ENCODE data around the gene ASS1. TPM values are rescaled to one million over a fixed set of nuclear protein-coding genes. Genes with fewer than 3 reads are reported as not detected.

The ASS1 gene
- total RNA-seq, 1 donor from 2014 or later = 22.5 TPM

- Histone ChIP-seq H3K4me2 (no peak overlapping the region), H3K9me3 (ENCODE audit: low read depth) (no peaks in the 10 kb centered on the region), H3K27me3 (peaks cover 2% of the 10 kb centered on the region), H3K79me2 (ENCODE audit: low read depth) (no peaks in the 10 kb centered on the region), H3K4me3 (no peak overlapping the region), H3K27ac (no peak overlapping the region), H3F3A (ENCODE audit: low read depth) (no peaks in the 10 kb centered on the region), H2AFZ (replicated peaks) (no peak overlapping the region), H4K20me1 (ENCODE audit: low read depth) (no peaks in the 10 kb centered on the region), H3K36me3 (no peaks in the 10 kb centered on the region), H3K9ac (no peak overlapping the region), H3K4me1 (peaks cover 11% of the 10 kb centered on the region)
- no peak for DNase-seq (ENCODE audit: low spot score)
- Mint-ChIP-seq H3K9me3 (no peaks in the 10 kb centered on the region), H3K4me1 (peaks cover 19% of the 10 kb centered on the region), H3K27ac (peak overlapping the region; percentile 12), H3K4me3 (peak overlapping the region; percentile 54), H3K27me3 (ENCODE audit: insufficient read depth, low read depth) (peaks cover 16% of the 10 kb centered on the region), H3K36me3 (no peaks in the 10 kb centered on the region)
- no peak for TF ChIP-seq EZH2 (IDR thresholded peaks at IDR 0.05)
- no peak for TF ChIP-seq CTCF (IDR thresholded peaks at IDR 0.05)
- no peak for TF ChIP-seq EZH2phosphoT487 (IDR thresholded peaks at IDR 0.05)
Observed at GRCh38 chr9:130426883-130427282, 17.9 kb upstream of the ASS1 start.

- H3K9me3 ChIP-seq (ENCODE audit: low read depth) = no peaks in the 10 kb centered on the region
- no peaks in the 10 kb centered on the region for H4K20me1 ChIP-seq (ENCODE audit: low read depth)
- H3K9ac ChIP-seq = no peak overlapping the region
- TF ChIP-seq EZH2 (IDR thresholded peaks at IDR 0.05) (no peak), CTCF (IDR thresholded peaks at IDR 0.05) (no peak), EZH2phosphoT487 (IDR thresholded peaks at IDR 0.05) (no peak)
- Mint-ChIP-seq H3K9me3 (no peaks in the 10 kb centered on the region), H3K36me3 (no peaks in the 10 kb centered on the region), H3K27ac (no peak overlapping the region), H3K4me3 (no peak overlapping the region), H3K4me1 (peaks cover 18% of the 10 kb centered on the region), H3K27me3 (ENCODE audit: insufficient read depth, low read depth) (peaks cover 16% of the 10 kb centered on the region)
- no peak overlapping the region for H3K4me2 ChIP-seq
- peaks cover 6% of the 10 kb centered on the region for H3K27me3 ChIP-seq
- DNase-seq (ENCODE audit: low spot score) = no peak
- H3K36me3 ChIP-seq = no peaks in the 10 kb centered on the region
- no peaks in the 10 kb centered on the region for H3F3A ChIP-seq (ENCODE audit: low read depth)
- H3K27ac ChIP-seq = no peak overlapping the region
- no peaks in the 10 kb centered on the region for H3K79me2 ChIP-seq (ENCODE audit: low read depth)
- no peak overlapping the region for H2AFZ ChIP-seq (replicated peaks)
- H3K4me3 ChIP-seq = no peak overlapping the region
- peaks cover 8% of the 10 kb centered on the region for H3K4me1 ChIP-seq
Observed at GRCh38 chr9:130427326-130427725, 17.4 kb upstream of the ASS1 start.

- Histone ChIP-seq H3K27me3 (peaks cover 14% of the 10 kb centered on the region), H3K9ac (no peak overlapping the region), H3K79me2 (ENCODE audit: low read depth) (no peaks in the 10 kb centered on the region), H3K36me3 (no peaks in the 10 kb centered on the region), H3F3A (ENCODE audit: low read depth) (no peaks in the 10 kb centered on the region), H3K9me3 (ENCODE audit: low read depth) (no peaks in the 10 kb centered on the region), H4K20me1 (ENCODE audit: low read depth) (no peaks in the 10 kb centered on the region), H3K4me1 (peaks cover 13% of the 10 kb centered on the region), H3K4me2 (no peak overlapping the region), H3K27ac (no peak overlapping the region), H2AFZ (replicated peaks) (no peak overlapping the region), H3K4me3 (no peak overlapping the region)
- no peaks in the 10 kb centered on the region for H3K36me3 Mint-ChIP-seq
- peak overlapping the region; percentile 27 for H3K4me3 Mint-ChIP-seq
- peaks cover 16% of the 10 kb centered on the region for H3K27me3 Mint-ChIP-seq (ENCODE audit: insufficient read depth, low read depth)
- peaks cover 18% of the 10 kb centered on the region for H3K4me1 Mint-ChIP-seq
- TF ChIP-seq EZH2 (IDR thresholded peaks at IDR 0.05) = no peak
- TF ChIP-seq CTCF (IDR thresholded peaks at IDR 0.05) = no peak
- TF ChIP-seq EZH2phosphoT487 (IDR thresholded peaks at IDR 0.05) = no peak
- DNase-seq (ENCODE audit: low spot score) = no peak
- no peak overlapping the region for H3K27ac Mint-ChIP-seq
- H3K9me3 Mint-ChIP-seq = no peaks in the 10 kb centered on the region
Observed at GRCh38 chr9:130428086-130428665, 16.6 kb upstream of the ASS1 start.

All from neural progenitor cell (in vitro differentiated cells).